OCI-LY3 (cell line): ENCODE data around the gene KLB.
"Not testable (repeated sequence)": the region's sequence is repeated elsewhere in the genome, so short reads cannot be mapped to it uniquely, and the experiment has no call there.

Experiments
- H2AFZ ChIP-seq: fragments of 200-600, 300-600 bp; shearing (Covaris generic); 2 replicates; pipeline ENCODE4 v1.6.0; 2014; ENCODE audit warnings: antibody characterized with exemption, low read depth, low read length
- H3K27ac ChIP-seq: fragments of 200-600, 300-600 bp; sonication (generic); 2 replicates; pipeline ENCODE4 v1.5.1; 2014; ENCODE audit warnings: mild to moderate bottlenecking, low read length, moderate library complexity, mixed read lengths
- H3K27me3 ChIP-seq: fragments of 200-600, 300-600 bp; sonication (generic); 2 replicates; pipeline ENCODE4 v1.6.1; 2014; ENCODE audit warnings: low read depth, low read length, mixed read lengths
- H3K36me3 ChIP-seq: fragments of 200-600, 300-600 bp; sonication (generic); replicated peaks from 2 replicates; pipeline ENCODE3; 2014; ENCODE audit warnings: low read depth, low read length, mixed read lengths
- H3K4me1 ChIP-seq: fragments of 300-600, 200-600 bp; sonication (generic); 2 replicates; pipeline ENCODE4 v1.6.1; 2014; ENCODE audit warnings: low read length, mixed read lengths
- H3K4me2 ChIP-seq: fragments of 200-600, 300-600 bp; sonication (generic); 2 replicates; pipeline ENCODE4 v1.6.1; 2014; ENCODE audit warnings: low read length, mixed read lengths
- H3K4me3 ChIP-seq: fragments of 300-600, 200-600 bp; sonication (generic); 2 replicates; pipeline ENCODE4 v1.5.1; 2014; ENCODE audit warnings: antibody characterized with exemption, mild to moderate bottlenecking, low read length, moderate library complexity
- H3K79me2 ChIP-seq: fragments of 300-600, 200-600 bp; shearing (Covaris generic); 2 replicates; pipeline ENCODE4 v1.6.1; 2014; ENCODE audit warnings: mild to moderate bottlenecking, low read length, mixed read lengths
- H3K9ac ChIP-seq: fragments of 300-600, 200-600 bp; shearing (Covaris generic); 2 replicates; pipeline ENCODE4 v1.6.0; 2014; ENCODE audit warnings: mild to moderate bottlenecking, low read length, moderate library complexity
- H3K9me3 ChIP-seq: fragments of 200-600, 300-600 bp; shearing (Covaris generic); 2 replicates; pipeline ENCODE4 v1.6.1; 2014; ENCODE audit warnings: low read length, mixed read lengths; ENCODE audit not compliant: insufficient read depth
- H4K20me1 ChIP-seq: fragments of 200-600, 300-600 bp; sonication (generic); 2 replicates; pipeline ENCODE4 v1.6.1; 2016; ENCODE audit warnings: low read length, mixed read lengths; ENCODE audit not compliant: insufficient read depth
- CTCF ChIP-seq: fragments of 200-600, 300-600 bp; sonication (generic); IDR thresholded peaks from 2 replicates; pipeline ENCODE4 v1.5.1; 2014; ENCODE audit warnings: antibody characterized with exemption, low read length, low read depth
- EZH2phosphoT487 ChIP-seq: fragments of 200-600 bp; shearing (Covaris generic); IDR thresholded peaks from 2 replicates; pipeline ENCODE4 v1.6.1; 2018; ENCODE audit warnings: antibody characterized with exemption, mixed run types, low read depth

KLB gene

DNA sequence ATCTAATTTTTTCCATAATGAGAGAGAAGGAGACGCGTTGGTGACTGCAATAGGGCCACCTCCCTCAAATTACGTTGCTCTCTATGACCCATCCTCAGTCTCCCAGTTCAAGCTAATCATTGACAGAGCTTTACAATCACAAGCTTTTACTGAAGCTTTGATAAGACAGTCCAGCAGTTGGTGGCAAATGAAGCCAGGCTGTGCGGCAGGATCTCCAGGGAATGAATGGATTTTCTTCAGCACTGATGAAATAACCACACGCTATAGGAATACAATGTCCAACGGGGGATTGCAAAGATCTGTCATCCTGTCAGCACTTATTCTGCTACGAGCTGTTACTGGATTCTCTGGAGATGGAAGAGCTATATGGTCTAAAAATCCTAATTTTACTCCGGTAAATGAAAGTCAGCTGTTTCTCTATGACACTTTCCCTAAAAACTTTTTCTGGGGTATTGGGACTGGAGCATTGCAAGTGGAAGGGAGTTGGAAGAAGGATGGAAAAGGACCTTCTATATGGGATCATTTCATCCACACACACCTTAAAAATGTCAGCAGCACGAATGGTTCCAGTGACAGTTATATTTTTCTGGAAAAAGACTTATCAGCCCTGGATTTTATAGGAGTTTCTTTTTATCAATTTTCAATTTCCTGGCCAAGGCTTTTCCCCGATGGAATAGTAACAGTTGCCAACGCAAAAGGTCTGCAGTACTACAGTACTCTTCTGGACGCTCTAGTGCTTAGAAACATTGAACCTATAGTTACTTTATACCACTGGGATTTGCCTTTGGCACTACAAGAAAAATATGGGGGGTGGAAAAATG is at the start of gene KLB:
Gene KLB (plus strand): TSS at position 168 of the 821 bp plus-strand sequence. CDS start 20 bp downstream, at position 188.
- Histone ChIP-seq H3K4me3 (no peak within 1 kb of the TSS), H3K9ac (no peak within 1 kb of the TSS), H2AFZ (no peak within 1 kb of the TSS), H3K27ac (no peak within 1 kb of the TSS), H3K36me3 (no peaks in the 10 kb centered on the region), H4K20me1 (no peaks in the 10 kb centered on the region), H3K4me1 (0 out of 2 replicates have a peak, but pooled peaks cover 5% of the 10 kb centered on the region), H3K27me3 (peaks cover 4% of the 10 kb centered on the region; the same call in 1 of the 2 replicates), H3K79me2 (no peaks in the 10 kb centered on the region), H3K9me3 (no peaks in the 10 kb centered on the region), H3K4me2 (no peak within 1 kb of the TSS)
- TF ChIP-seq CTCF (no peak), EZH2phosphoT487 (no peak)

DNA sequence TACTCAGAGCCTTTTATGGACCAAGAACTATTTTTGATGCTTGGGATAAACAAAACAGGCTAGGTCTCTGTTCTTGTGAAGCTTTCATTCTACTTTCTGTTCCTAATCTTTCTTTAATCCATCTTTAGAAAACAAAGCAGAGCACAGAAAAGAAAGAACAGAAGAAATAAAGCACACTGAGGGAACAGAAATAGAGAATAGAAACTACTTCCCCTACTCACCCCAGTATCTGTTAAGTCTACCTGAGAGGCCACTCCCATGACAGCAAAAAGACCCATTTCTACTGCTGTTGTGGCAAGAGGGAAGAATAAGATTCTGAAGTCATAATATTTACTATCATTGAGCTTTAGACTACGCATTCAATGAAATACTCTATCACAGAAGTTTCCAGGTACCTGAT is 49.7 kb upstream of the KLB start:
- Histone ChIP-seq H3K9me3 (no peaks in the 10 kb centered on the region), H3K4me2 (peak overlapping the region; percentile 59), H3K4me3 (peak overlapping the region; percentile 32), H3K27me3 (no peaks in the 10 kb centered on the region), H3K36me3 (peaks cover 26% of the 10 kb centered on the region), H3K27ac (peak overlapping the region; percentile 75), H2AFZ (no peak overlapping the region), H3K4me1 (peaks cover 67% of the 10 kb centered on the region), H3K9ac (peak overlapping the region; percentile 8), H3K79me2 (peaks cover 91% of the 10 kb centered on the region), H4K20me1 (peaks cover 62% of the 10 kb centered on the region)
- no peak for TF ChIP-seq EZH2phosphoT487
- TF ChIP-seq CTCF = no peak

GRCh38 chr4:39360611-39361010 is 46.1 kb upstream of the KLB start:
- not testable (repeated sequence) for H3K4me2 ChIP-seq, H3K27me3 ChIP-seq, H2AFZ ChIP-seq, H3K9me3 ChIP-seq, H3K9ac ChIP-seq, H3K4me3 ChIP-seq, H3K27ac ChIP-seq
- Histone ChIP-seq H4K20me1 (peaks cover 65% of the 10 kb centered on the region), H3K4me1 (peaks cover 52% of the 10 kb centered on the region), H3K79me2 (peaks cover 97% of the 10 kb centered on the region), H3K36me3 (peaks cover 21% of the 10 kb centered on the region)

DNA sequence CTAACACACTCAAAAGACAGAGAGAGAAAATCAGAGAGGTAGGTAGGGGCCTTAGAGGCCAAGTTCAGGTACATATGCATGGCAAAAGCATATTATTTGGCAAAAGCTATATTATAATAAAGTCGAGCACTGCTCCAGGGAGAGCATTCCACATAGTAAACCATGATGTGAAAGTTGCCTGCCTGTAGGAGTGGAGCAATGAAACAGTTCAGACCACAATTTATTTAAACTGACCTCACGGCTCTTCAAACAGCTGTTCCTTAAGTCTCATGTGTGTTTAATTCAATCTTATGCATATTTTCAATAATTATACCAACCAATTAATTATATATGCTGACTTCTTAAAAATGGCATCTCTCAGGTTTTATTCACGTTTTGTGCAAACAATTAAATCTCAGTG is 43.9 kb upstream of the KLB start:
- Histone ChIP-seq H3K4me1 (peaks cover 35% of the 10 kb centered on the region), H3K4me3 (no peak overlapping the region), H3K4me2 (no peak overlapping the region), H3K79me2 (peaks cover 83% of the 10 kb centered on the region), H3K27ac (no peak overlapping the region), H3K36me3 (peaks cover 21% of the 10 kb centered on the region), H2AFZ (no peak overlapping the region), H3K9ac (no peak overlapping the region), H3K9me3 (no peaks in the 10 kb centered on the region), H4K20me1 (peaks cover 51% of the 10 kb centered on the region), H3K27me3 (no peaks in the 10 kb centered on the region)
- TF ChIP-seq CTCF (no peak), EZH2phosphoT487 (no peak)
